ENCODE results near the gene SDF4. TPM values are rescaled to one million over a fixed set of nuclear protein-coding genes. Genes with fewer than 3 reads are reported as not detected.

Gene SDF4
- total RNA-seq, 1 experiment from 2014 or later = 139 TPM

DNA sequence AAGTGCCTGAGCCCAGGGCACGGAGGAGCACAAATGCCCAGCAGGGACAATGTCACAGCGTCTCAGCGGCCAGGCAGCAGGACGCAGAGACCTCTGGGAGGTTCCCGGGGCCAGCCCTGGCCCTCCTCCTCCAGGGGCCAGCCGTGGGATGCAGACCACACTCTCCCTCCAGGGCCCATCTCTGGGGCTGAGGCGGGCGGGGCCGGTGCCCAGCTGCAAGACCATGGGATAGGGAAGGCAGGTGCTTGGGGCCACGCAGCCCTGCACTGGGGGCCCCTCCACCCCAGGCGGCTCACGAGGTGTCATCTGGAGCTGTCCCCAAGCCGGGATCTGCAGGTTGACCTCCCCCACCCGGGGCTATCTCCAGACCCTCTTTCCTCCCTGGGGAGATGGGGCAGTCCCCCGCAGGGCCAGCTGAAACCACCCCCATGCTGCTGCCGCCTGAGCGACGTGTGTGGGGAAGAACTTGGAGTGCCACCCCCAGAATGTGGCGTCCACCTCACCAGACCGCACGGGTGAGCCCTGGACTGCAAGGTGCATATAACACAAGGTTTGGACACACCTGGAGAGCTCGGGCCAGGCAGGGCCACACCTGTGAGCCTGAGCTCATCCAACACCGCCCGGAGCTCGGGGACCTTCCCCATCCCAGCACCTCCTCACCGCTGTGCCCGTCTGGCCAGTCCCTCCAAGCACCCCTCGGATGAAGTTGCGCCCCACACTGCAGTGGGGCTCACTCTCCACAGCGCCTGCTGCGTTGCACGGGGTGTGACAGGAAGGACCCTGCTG is 62.2 kb downstream of the SDF4 start:
- Histone ChIP-seq H2AFZ (no peak overlapping the region), H3K9me2 (ENCODE audit: insufficient read depth) (no peaks in the 10 kb centered on the region), H3K4me1 (replicated peaks; ENCODE audit: insufficient read depth) (peaks cover 14% of the 10 kb centered on the region), H3K4me2 (no peak overlapping the region), H3F3A (ENCODE audit: insufficient read depth, low read depth) (peaks cover 26% of the 10 kb centered on the region; the same call in 1 of the 2 replicates), H3K4me3 (no peak overlapping the region), H3K27me3 (ENCODE audit: insufficient read depth, low read depth) (no peaks in the 10 kb centered on the region), H4K20me1 (ENCODE audit: insufficient read depth) (peaks cover 38% of the 10 kb centered on the region), H3K79me2 (ENCODE audit: low read depth) (peaks cover 39% of the 10 kb centered on the region), H3K27ac (no peak overlapping the region), H3K36me3 (ENCODE audit: low read depth) (no peaks in the 10 kb centered on the region), H3K9me3 (ENCODE audit: insufficient read depth, low read depth) (no peaks in the 10 kb centered on the region)
- TF ChIP-seq EZH2 (IDR thresholded peaks at IDR 0.05; ENCODE audit: low read depth) (no peak), CTCF (conservative IDR thresholded peaks at IDR 0.05) (no peak)
- intact Hi-C loops (cut with micrococcal nuclease; ENCODE audit: unreplicated experiment) = no loop called here
- CTCF ChIA-PET = no interaction called here
- BruUV-seq (replicated peaks) = no TSS peak
- POLR2A ChIA-PET (ENCODE audit: unreplicated experiment) = interaction anchor here (0.5 kb wide), 1 partner anchor 10 kb away, joined by 3 read pairs; no protein-coding TSS in a partner anchor
- no peak for DNase-seq

DNA sequence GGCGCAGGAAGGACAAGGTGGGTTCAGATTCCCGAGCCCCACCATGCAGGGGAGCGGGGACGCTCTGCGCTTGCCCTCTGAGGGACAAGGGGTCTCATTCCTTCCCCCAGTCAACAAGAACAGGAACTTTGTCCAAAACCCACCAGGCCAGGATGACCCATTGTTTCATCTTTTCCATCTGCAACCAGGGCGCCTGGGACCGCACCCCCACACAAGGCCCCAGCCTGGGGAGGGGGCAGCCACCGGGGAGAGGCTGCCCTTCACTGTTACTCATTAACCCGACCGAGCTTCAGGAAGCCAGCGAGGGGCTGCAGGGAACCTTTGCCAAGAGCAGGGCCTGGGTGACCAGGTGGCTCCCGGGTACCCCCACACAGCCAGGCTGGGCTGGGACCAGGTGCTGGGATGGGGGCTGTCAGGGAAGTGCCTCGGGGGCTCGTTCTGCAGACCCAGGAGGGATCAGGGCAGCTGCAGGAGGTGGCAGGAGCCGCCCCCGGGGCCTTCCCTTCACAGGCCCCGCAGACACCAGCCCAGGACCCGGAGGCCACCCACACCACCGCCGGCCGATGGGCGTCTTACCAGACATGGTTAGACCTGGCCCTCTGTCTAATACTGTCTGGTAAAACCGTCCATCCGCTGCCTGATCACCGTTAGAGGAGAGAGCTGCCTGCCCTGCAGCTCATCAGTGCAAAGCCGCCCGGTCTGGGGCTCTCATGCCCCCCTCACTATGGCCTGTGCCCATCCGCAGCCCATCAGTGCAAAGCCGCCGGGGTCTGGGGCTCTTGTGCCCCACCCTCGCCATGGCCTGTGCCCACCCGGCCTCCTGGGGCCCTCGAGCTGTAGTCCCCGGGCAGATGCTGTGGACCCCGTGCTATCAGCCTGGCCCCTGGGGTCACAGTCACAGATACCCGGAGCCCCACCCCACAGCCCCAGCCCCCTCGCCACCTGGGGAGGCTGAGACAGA is 63.1 kb downstream of the SDF4 start:
- no peak for DNase-seq
- CTCF ChIA-PET = no interaction called here
- BruUV-seq (replicated peaks) = no TSS peak

More for the DNA sequence above, 63.1 kb downstream of the SDF4 start:
- Histone ChIP-seq H2AFZ (no peak overlapping the region), H3K79me2 (ENCODE audit: low read depth) (peaks cover 48% of the 10 kb centered on the region), H3K4me3 (no peak overlapping the region), H3F3A (ENCODE audit: insufficient read depth, low read depth) (peaks cover 29% of the 10 kb centered on the region; the same call in 1 of the 2 replicates), H4K20me1 (ENCODE audit: insufficient read depth) (peaks cover 38% of the 10 kb centered on the region), H3K4me1 (replicated peaks; ENCODE audit: insufficient read depth) (peaks cover 14% of the 10 kb centered on the region), H3K27me3 (ENCODE audit: insufficient read depth, low read depth) (no peaks in the 10 kb centered on the region), H3K36me3 (ENCODE audit: low read depth) (no peaks in the 10 kb centered on the region), H3K4me2 (no peak overlapping the region), H3K9me2 (ENCODE audit: insufficient read depth) (no peaks in the 10 kb centered on the region), H3K27ac (no peak overlapping the region), H3K9me3 (ENCODE audit: insufficient read depth, low read depth) (no peaks in the 10 kb centered on the region)
- intact Hi-C loops (cut with micrococcal nuclease; ENCODE audit: unreplicated experiment) = no loop called here
- TF ChIP-seq CTCF (conservative IDR thresholded peaks at IDR 0.05) (no peak), EZH2 (IDR thresholded peaks at IDR 0.05; ENCODE audit: low read depth) (no peak)
- POLR2A ChIA-PET (ENCODE audit: unreplicated experiment) = no interaction called here
